GM18519 (cell line): ENCODE data around the gene APPL1.

Experiments used
- ATAC-seq: cut with Tn5 transposase; IDR thresholded peaks from one replicate; pipeline ENCODE4 v1.9.1; 2021; ENCODE audit warnings: mild to moderate bottlenecking, moderate library complexity; ENCODE audit not compliant: unreplicated experiment, low FRiP score

The APPL1 gene, protein sequence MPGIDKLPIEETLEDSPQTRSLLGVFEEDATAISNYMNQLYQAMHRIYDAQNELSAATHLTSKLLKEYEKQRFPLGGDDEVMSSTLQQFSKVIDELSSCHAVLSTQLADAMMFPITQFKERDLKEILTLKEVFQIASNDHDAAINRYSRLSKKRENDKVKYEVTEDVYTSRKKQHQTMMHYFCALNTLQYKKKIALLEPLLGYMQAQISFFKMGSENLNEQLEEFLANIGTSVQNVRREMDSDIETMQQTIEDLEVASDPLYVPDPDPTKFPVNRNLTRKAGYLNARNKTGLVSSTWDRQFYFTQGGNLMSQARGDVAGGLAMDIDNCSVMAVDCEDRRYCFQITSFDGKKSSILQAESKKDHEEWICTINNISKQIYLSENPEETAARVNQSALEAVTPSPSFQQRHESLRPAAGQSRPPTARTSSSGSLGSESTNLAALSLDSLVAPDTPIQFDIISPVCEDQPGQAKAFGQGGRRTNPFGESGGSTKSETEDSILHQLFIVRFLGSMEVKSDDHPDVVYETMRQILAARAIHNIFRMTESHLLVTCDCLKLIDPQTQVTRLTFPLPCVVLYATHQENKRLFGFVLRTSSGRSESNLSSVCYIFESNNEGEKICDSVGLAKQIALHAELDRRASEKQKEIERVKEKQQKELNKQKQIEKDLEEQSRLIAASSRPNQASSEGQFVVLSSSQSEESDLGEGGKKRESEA

DNA sequence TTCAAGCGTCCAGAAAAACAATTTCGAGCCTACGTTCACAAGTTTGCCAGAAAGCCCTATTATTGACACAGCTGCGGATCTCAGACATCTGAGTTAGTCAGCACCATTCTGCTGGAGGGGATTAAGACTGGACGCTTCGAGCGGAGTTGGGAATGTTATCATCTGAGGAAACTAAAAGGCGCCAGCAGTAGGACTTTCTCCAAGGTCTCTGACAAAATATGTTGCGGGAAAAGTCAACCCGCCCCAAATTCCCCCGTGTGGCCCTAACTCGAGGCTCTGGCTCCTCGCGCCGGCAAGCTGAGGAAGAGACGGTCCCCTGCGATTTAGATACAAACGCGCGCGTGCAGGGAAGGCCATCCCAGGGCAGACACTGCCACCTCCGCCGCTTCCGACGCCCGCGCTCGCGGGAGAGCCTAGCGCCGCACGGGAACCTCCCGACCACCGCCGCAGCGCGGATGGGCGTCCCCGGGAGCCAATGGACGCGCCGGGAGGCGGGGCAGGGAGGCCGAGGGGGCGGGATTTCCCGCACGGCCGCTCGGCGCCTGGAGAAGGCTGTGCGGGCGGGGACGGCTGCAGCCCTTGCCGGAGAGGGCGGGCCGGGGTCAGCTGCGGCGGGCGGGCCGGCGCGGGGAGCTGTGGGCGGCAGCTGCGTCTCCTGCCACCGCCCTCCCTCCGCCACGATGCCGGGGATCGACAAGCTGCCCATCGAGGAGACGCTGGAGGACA, at the start of gene APPL1:
APPL1 (plus strand) TSS at position 526 of the 726 bp plus-strand sequence; CDS start at position 681, 155 bp downstream.
- ATAC-seq, result peak; percentile 85

DNA sequence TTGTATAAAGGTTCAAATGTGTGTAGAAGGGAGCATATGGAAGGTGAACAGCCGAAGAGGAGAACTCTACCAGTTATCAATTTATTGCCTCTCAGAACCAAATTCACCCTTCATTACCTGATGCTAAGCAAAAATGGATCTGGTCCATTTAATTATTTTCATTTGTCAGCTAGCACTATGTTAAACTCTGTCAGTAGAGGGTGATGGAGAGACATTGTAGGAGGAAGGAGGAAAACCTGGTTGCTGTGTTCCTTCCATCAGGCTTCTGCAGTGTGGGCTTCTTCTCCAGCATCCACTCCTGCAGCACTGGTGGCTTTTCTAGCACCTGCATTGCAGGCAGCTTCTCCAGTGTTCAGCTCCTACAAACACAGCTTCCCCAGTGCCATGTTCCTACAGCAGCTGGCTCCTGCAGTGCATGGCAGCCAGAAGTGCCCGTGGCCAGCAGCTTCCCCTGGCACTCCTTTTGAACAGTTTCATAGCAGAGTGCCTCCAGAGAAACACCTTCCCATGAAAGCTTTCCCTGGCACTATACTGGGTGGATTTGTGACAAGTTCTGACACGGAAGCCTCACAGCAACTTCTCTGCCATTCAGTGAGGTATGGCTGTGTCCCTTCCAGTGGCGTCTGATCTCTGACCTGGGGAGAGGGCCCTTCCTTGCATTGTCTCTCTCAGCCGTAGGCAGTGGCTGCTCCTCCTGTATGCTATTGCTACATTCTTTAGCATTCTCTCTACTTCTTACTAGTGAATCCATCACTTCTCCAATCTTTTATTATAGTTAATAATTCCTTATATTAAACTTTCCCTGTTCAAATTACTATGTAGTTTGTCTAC, 47.7 kb upstream of the APPL1 start:
- no peak for ATAC-seq

DNA sequence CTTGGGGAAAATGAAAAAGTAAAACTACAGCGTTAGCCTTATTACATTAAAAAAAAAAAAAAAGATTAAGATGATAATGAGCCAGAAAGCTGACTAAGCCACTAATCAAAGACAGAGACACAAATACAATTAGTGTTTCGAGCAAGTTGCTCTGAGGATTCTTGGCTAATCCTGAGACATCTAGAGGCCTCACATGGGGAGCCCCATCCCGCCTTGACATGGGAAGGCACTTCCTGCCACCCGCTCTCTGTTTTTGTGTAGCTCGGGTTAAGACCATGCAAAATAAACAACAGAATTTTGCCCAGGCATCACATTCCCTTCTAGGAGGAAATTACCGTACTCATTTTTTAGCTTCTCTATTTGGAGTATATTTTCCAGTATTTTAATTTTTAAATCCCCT, 43.0 kb upstream of the APPL1 start:
- ATAC-seq, result no peak

DNA sequence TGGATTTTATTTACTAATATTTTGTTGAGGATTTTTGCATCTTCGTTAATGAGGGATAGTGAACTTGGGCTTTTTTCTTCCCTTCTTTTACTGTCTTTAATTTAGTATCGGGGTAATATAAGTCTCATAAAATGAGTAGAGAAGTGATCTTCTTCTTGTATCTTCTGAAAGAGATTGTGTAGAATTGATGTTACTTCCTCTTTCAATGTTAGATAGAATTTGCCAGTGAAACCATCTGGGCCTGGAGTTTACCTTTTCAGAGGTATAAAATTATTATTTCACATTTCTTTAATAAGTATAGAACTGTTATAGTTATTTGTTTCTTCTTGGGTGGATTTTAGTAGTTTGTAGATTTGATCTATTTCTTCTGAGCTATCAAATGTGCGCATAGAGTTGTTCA, 35.5 kb upstream of the APPL1 start:
- ATAC-seq, result no peak

DNA sequence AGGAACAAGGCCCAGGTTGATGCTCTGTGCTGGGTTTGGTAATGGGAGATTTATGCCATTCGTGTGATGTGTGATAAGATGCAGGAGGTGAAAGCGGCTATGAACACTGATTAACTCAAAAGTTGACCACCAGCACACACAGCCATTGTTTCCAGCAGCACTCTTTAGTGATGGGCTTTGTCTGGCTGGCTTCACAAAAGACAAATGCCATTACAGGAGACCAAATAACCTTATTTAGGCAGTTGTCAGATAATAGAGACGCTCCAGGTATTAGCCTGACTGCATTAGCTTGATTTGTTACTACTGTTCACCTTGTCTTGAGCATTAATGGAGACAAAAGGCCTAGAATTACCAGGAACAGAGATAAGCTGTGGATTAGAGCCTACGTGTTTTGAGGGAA, 32.9 kb upstream of the APPL1 start:
- no peak for ATAC-seq

DNA sequence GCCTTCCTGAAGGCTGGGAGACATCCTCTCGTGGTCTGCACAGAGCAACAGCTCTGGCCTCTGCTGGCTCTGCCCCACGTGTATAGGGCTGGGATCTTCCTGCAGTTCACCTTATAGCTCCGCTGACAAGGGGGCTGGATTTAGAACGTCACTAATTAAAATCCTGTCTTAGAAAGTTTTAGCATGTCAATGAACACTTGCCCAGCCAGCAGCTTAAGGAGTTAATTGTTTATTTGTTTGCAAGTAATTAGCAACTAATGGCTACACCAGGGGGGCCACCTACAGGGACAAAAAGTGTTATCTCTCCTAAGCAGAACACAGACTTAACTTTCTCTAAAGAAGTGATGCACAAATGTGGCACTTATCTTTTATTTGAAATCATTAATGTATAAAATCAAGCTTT, 27.6 kb upstream of the APPL1 start, which contains the start of gene HESX1:
HESX1 (minus strand) TSS at position 84 of the 403 bp plus-strand sequence; CDS start at position 24, 60 bp downstream.
- ATAC-seq, result no peak

DNA sequence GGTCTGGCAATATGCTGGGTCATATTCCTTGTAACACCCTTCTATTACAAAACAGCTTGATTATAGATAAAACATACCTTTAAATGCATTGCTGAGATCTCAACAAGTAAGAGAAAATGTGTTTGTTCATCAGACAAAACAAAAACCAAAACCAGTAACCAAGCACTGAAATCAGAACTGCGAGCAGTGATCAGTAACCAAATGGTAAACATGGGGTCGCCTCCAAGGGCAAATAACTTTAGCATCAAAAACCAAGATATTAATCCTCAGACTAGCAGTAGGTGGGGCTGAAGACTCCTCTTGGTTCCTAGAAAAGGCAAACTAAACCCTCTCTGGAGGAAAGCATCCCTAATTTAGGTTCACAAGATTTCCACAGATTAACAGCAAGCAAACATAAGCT, 21.1 kb upstream of the APPL1 start:
- no peak for ATAC-seq

DNA sequence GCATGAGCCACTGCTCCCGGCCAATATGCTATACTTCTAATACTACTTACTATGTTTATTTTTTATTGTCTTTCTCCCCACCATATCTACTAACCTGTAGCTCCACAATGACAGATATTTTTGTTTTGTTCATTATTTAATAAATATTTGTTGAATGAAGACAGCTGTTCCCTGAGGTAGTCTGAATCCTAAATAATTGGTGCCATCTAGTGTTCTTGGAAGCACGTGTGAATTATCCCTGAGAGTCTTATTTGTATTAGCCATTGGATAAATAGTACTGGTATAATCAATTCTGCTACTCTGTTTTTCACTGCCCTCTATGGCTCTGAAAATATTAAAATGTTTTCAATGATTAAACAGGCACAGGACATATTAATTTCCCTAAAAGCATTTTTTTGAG, 5.6 kb upstream of the APPL1 start:
- ATAC-seq, result no peak

DNA sequence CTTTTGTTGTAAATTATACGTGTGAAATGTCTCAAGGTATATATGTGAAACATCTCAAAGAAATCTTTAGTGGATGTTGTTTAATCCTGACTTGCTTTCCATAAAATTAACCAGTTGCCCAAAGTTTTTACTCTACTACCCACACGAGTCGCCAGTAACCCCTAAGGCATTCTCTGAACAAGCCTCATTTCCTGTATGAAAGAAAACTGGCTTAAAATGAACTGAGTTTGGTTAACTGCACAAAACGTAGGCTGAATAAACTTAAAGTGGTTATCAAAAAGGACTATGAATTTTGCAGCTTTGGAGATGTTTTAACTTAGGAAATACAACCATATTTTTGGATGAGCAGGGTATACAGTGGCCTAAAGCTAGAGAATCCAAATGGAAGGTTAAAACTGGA, 2.7 kb upstream of the APPL1 start:
- ATAC-seq, result no peak

DNA sequence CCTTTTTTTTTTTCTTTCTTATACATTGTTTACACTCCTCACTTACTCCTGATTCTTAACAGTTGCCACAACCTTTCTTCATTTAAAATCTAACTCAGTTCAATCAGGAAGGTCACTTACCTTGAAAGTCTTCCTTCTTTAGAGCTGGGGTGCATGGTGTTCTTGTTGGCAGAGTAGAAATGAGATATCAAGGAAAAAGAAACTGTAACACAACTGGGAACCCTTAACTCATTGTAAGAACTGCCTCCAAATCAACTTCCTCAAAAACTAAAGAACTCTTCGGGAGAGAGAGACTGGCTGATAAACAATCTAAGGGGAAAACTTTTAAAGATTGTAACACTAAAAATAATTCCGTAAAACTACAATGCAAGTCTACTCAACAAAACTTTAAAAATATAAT, 1.4 kb upstream of the APPL1 start:
- ATAC-seq, result no peak

DNA sequence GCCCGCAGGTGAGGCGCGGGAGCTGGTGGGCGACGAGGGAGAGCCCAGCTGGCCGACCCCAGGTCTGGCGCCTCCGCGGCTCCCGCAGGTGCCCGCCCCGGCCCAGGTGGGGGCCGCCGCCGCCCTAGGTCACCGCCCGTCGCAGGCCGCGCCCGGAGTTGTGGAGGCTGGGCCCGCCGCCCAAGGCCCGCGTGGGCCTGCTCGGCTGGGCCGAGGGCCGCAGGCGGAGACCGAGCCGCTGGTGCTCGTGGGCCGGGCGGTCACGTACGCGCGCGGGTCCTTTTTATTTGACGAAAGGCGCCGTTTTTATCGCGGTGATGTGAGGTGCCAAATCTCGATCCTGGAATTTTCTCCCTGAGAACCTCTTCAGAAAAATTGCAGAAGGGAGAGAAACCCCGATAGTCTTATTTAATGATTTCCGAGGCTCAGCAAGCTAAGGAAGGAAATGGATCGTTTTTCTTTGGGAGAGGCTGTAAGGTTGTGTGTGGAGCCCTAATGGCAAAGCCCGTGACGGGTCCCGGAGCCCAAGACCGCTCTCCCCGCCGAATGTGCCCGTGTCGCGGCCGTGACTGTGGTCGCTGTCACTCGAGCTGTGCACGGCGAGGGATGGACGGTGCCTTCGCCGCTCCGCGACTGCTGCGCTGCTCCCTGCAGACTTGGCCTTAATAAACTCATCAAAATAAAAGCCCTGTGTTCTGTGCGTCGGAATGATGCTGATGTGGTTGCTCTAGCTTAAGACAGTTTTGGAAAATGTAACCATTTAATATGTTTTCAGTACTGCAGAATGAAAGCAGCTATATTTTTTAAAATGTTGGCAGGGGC, 612 bp downstream of the APPL1 start:
- ATAC-seq, result no peak

DNA sequence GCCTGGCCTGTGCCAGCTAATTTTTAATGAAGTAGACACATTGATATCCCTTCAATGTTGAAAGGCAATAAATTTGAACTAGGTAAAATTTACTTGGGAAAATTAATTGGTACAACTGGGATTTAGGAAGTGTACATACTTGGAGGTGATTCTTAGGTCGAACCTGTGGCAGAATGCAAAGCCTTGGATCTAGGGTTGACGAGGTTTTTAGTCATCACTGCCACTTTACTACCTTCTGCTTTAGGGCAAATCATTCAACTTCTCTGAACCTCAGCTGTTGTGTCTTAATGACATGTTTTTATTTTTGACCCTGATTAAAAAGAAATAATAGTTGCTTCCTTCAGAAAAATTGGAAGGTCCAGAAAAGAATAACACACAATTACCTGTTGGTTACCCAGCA, 2.5 kb downstream of the APPL1 start:
- no peak for ATAC-seq

DNA sequence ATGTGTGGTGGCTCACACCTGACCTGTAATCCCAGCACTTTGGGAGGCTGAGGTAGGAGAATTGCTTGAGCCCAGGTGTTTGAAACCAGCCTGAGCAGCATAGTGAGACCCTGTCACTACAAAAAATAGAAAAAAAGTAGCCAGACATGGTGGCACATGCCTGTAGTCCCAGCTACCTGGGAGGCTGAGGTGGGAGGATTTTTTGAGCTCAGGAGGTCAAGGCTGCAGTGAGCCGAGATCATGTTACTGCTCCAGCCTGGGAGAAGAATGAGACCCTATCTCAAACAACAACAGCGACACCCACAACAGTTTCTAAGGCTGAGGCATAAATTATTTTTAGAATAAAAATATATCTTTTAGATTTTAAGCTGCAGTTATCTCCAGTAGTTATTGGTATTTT, 6.3 kb downstream of the APPL1 start:
- ATAC-seq, result no peak

DNA sequence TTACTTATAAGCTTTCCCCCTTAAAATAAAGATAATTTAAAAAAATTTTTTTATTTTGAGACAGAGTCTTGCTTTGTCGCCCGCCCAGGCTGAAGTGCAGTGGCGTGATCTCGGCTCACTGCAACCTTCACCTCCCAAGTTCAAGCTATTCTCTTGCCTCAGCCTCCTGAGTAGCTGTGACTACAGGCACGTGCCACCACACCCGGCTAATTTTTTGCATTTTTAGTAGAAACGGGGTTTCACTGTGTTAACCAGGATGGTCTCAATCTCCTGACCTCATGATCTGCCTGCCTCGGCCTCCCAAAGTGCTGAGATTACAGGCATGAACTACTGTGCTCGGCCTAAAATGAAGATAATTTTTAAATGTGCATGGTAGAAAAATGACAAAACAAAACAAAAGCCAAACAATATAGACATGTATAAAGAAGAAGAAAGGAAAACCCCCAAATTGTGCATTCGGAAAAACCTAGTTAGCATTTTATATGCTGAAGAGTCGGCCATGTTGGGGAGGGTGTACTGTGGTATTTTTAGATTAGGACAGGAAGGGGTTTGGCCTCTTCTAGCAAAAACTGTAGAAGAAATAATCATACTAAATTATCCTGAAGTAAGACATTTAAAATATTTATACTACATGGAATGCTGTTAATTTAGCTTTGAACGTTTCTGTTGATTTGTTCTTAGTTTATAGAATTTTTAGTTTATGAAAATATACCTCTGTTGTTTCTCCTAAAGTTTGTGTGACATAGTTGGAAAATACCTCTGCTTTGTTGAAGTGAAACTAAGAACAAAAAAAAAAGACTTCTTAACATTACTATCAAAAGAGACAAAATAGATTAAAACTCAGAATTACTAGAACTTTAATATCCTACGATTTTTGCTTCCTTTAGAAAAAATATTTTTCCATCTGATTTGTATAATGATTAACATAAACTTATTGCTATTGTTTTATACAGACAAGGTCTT, 7.4 kb downstream of the APPL1 start:
- no peak for ATAC-seq

DNA sequence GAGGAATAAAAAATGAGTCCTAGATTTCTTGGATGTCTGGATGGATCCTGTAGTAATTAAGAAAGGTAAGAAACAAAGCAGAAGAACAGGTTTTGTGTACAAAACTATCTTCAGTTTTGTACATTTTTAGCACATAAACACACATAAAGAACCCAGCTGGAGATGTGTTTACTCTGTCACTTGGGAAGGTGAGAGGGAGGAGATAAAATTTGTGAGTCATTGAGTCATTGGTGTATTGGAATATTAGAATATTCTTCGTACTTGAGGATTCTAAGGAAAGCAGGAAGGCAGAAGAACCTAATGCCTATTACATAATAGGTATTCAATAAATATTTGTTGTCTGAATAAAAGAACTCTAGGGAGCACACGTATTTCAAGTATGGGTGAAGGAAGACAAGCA, 17.4 kb downstream of the APPL1 start:
- no peak for ATAC-seq

DNA sequence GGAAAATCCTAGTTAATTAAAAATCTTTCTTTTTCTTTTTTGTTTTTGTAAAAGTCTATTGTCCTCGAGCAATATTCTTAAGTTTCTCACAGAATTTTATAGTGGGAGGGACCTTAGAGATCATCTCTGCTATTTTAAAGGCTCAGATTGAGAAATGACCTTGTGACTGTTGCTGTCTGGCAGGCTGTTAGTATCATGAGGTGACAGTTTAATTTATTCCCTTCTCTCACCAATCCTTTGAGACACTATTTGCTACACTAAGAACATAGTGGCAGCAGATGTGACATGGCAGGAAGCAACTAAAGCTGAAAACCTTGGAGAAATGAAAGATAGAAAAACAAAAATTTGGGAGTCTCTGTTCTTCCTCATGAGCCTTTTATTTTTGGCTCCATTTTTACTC, 24.9 kb downstream of the APPL1 start:
- no peak for ATAC-seq

DNA sequence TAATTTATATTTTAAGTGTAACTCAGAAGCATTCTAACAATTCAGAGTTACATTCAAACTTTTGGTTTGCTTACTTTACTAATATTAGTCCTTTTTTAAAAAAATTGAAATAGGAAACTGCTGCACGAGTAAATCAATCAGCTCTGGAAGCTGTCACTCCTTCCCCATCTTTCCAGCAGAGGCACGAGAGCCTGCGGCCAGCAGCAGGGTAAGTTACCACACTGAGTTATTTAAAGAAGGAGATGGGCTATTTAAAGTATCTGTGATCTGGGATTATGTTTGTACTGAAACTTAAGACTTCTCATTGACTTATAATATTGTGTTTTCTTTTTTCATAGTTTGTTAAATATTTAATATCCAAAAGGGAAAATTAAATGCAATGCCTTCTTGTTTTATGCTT, 29.3 kb downstream of the APPL1 start:
- ATAC-seq, result no peak

DNA sequence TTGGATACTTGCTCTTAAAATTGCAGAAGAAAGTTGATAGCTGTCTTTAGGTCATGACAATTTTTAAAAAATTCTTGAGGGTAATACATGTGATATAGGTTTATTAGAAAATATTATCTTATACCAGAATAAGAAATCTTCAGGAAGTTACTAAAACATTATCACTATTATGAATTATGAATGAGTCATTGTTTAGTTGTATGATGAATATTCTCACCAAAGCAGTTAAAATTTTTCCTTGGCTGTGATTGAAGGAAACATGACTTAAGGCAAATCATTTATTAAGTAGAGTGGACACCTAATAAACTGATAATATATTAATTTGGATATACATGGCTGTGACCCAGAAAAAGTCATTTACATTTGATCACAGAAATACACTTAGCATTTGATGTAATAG, 30.1 kb downstream of the APPL1 start:
- ATAC-seq, result no peak
